Stimulated activated CD8-positive, alpha-beta memory T cell treated with anti-CD3 and anti-CD28 coated beads, Interleukin-12 subunit alpha, Interleukin-12 subunit beta, amount 100 ng/mL, for 24 hours (primary cell): ENCODE data around the gene SLC4A1.
"Not testable (repeated sequence)": the region's sequence is repeated elsewhere in the genome, so short reads cannot be mapped to it uniquely, and the experiment has no call there.

Source experiments
- DNase-seq: peaks from one replicate; pipeline ENCODE4 v3.0.0-alpha.2; 2020; ENCODE audit errors: extremely low read depth

Gene SLC4A1

DNA sequence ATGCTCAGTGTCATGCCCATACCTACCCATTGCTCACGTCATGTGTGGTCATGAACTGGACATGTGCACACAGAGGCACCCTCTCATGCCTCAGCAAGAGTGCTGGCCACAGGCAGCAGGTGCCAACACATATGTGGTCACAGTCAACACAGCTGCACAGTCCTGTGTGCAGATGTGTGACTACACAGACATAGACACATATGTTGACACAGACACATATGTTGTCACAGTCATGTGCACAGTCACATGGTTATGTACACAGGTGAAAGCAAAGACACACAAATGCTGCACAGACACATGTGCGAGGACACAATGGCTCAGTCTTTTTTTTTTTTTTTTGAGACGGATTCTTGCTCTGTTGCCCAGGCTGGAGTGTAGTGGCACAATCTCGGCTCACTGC, 11.3 kb downstream of the SLC4A1 start:
- DNase-seq = no peak

GRCh38 chr17:44255915-44256314, 12.0 kb downstream of the SLC4A1 start:
- DNase-seq = no peak

GRCh38 chr17:44254361-44255095, 13.4 kb downstream of the SLC4A1 start:
- no peak for DNase-seq

DNA sequence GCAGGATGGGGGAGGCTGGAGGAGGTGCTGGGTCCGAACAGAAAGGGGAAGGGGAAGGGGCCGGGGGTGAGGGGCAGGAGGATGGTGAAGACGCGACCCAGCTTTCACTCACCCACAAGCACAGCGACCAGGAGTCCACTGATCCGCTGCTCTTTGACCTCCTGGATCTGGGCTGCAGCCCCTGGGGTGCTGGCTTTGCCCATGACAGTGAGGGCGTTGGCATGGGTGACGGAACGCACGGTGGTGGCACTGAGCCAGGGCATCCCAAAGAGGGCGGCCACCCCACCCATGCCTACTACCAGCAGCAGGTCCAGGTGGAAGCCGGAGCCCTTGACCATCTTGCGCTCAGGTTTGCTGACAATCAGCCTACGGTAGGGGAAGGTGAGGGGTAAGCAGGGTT, 14.9 kb downstream of the SLC4A1 start:
- DNase-seq = no peak

DNA sequence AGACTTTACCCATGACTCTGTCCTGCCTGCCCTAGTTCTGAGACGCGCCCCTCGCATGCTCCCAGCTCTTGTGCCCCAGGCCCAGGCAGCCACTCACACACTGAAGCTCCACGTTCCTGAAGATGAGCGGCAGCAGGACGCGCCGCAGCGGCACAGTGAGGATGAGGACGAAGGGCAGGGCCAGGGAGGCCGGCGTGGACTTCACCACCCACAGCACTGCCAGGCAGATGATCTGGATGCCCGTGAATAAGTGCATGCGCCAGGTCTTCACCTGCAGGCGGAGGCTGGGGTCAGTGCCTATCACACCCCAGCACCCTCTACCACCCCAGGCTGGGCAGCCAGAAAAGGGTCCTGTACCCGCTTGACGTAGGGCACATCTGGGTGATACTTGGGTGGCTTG, 16.9 kb downstream of the SLC4A1 start:
- no peak for DNase-seq

GRCh38 chr17:44249501-44250246, 18.3 kb downstream of the SLC4A1 start:
- no peak for DNase-seq

- no peak for DNase-seq
Observed at GRCh38 chr17:44247876-44248736, 19.8 kb downstream of the SLC4A1 start.

GRCh38 chr17:44247440-44247841, 20.5 kb downstream of the SLC4A1 start:
- no peak for DNase-seq

GRCh38 chr17:44241106-44241624, 26.8 kb downstream of the SLC4A1 start:
- DNase-seq = no peak

DNA sequence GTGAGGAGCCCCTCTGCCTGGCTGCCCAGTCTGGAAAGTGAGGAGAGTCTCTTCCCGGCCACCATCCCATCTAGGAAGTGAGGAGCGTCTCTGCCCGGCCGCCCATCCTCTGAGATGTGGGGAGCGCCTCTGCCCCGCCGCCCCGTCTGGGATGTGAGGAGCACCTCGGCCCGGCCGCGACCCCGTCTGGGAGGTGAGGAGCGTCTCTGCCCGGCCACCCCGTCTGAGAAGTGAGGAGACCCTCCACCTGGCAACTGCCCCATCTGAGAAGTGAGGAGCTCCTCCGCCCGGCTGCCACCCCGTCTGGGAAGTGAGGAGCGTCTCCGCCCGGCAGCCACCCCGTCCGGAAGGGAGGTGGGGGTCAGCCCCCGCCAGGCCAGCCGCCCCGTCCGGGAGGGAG, 30.0 kb downstream of the SLC4A1 start:
- not testable (repeated sequence) for DNase-seq

DNA sequence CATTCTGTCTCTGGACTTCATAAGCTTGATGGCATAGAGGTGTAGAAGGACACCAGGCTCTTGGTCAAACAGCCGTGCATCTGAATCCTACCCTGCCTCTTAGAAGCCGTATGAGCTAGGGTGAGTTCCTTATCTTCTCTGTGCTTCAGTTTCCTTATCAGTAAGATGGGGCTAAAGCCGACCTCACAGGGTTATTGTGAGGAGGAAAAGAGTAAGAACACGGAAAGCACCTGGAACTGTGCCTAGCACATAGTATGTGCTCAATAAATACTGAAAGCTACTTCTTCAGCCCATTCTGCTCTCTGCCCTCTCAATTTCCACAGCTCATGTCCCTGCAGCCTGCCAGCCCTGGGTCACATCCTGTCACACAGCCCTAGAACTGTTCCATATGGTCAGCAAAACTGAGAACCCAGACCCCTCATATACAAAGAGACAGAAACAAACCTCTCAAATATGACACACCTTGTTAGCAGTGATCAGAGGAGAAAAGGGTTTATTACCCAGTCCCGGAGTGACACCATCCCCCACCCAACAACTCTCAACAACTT, 31.4 kb downstream of the SLC4A1 start:
- no peak for DNase-seq

GRCh38 chr17:44235583-44235936, 32.4 kb downstream of the SLC4A1 start:
- no peak for DNase-seq

DNA sequence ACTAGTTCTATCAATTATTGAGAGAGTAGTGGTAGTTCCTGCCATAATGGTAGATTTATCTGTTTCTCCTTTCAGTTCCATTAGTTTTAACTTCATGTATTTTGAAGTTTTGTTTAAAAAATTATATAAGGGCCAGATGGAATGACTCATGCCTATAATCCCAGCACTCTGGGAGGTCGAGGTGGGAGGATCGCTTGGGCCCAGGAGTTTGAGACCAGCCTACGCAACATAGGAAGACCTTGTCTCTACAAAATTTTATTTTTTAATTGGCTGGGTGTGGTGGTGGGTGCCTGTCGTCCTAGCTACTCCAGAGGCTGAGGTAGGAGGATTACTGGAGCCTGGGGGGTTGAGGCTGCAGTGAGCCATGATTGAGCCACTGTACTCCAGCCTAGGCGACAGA, 34.4 kb downstream of the SLC4A1 start:
- DNase-seq = no peak

DNA sequence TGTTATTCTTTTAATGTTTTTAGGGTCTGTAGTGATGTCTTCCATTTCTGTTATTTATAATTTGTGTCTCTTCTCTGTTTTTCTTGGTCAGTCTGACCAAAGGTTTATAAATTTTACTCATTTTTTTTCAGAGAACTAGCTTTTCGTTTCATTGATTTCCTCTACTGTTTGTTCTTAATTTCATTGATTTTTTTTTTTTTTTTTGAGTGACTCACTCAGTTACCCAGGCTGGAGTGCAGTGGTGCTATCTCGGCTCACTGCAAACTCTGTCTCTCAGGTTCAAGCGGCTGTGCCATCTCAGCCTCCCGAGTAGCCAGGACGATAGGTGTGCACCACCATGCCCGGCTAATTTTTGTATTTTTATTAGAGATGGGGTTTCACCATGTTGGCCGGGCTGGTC, 35.9 kb downstream of the SLC4A1 start:
- DNase-seq = no peak

DNA sequence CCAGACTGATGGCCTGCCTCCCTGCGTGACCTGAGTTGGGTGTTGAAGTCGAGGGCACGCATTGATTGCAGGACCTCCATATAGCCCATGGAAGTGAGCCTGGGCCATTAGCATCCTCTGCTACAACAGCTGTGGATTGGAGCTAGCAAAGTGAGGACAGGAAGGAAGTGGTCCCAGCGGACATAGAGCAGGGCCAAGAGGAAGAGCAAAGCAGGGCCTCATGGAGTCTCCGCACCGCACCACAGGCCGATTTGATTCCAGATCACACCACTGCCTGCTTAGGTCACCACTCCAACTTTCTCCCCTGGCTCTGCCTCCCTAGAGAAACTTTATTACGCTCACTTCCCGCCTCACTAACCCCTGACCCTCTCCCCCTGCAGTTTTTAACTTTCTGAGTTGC, 37.8 kb downstream of the SLC4A1 start:
- no peak for DNase-seq

GRCh38 chr17:44229090-44229489, 38.8 kb downstream of the SLC4A1 start:
- no peak for DNase-seq

DNA sequence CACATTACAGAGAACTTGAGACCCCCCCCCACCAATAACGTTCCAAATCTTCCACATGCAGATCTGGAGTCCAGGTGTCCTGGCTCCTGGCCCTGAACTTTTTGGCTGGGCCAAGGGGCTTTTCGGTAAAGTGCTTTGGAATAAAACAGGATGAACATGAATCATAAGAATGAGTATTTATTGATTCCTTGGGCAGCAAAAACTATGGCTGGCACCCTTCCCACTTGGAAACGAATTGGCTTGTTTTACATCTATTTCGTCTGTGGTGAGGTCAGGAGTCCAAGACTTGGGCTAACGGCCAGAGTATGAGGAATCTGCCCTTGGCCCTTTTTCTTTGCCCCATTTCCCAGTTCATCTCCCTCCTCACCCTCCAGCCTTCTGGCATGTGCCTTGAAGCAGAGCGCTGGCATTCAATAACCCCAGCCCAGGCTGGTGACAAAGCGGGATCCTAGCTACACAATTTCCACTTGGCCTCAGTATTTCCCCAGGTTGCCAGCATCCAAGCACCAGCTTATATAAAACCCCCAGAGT, 44.3 kb downstream of the SLC4A1 start:
- no peak for DNase-seq

- DNase-seq = no peak
Observed at GRCh38 chr17:44222112-44222869, 45.6 kb downstream of the SLC4A1 start.

GRCh38 chr17:44221862-44222111, 46.1 kb downstream of the SLC4A1 start:
- DNase-seq = no peak

- DNase-seq = no peak
Observed at GRCh38 chr17:44221084-44221861, 46.7 kb downstream of the SLC4A1 start.
